ENCODE measurements around the gene NFIC.
"Not testable (repeated sequence)": the region's sequence is repeated elsewhere in the genome, so short reads cannot be mapped to it uniquely, and the experiment has no call there.

The NFIC gene

DNA sequence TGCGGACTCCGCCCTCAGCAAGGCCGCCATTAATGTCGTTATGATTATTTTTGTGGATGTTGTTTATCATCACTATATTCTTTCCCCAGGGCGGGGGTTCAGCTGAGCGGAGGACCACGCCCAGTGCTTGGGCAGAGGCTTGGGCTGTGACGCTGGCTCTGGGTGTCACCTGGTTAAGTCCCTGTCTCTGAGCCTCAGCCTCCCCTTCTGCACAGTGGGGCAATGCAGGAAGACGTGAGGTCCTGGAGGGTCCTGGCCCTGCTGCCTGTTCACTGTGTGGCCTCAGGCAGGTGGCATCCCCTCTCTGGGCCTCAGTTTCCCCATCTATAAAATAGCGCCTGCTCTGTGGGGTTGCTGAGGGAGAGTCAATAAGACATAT lies 32.5 kb downstream of the NFIC start:
- no peak for DNase-seq (ENCODE audit: low spot score)

DNA sequence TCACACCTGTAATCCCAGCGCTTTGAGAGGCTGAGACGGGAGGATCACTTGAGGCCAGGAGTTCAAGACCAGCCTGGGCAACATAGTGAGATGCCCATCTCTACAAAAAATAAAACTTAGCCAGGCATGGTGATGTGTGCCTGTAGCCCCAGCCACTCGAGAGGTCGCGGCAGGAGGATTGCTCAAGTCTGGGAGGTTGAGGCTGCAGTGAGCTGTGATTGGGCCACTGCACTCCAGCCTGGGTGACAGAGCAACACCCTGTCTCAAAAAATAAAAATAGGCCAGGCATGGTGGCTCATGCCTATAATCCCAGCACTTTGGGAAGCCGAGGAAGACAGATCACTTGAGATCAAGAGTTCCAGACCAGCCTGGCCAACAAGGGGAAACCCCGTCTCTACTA lies 32.9 kb downstream of the NFIC start:
- not testable (repeated sequence) for DNase-seq (ENCODE audit: low spot score)

- no peak for DNase-seq (ENCODE audit: low spot score)
Observed at GRCh38 chr19:3401004-3401768, 34.8 kb downstream of the NFIC start.

GRCh38 chr19:3402631-3403443 lies 36.5 kb downstream of the NFIC start:
- no peak for DNase-seq (ENCODE audit: low spot score)

DNA sequence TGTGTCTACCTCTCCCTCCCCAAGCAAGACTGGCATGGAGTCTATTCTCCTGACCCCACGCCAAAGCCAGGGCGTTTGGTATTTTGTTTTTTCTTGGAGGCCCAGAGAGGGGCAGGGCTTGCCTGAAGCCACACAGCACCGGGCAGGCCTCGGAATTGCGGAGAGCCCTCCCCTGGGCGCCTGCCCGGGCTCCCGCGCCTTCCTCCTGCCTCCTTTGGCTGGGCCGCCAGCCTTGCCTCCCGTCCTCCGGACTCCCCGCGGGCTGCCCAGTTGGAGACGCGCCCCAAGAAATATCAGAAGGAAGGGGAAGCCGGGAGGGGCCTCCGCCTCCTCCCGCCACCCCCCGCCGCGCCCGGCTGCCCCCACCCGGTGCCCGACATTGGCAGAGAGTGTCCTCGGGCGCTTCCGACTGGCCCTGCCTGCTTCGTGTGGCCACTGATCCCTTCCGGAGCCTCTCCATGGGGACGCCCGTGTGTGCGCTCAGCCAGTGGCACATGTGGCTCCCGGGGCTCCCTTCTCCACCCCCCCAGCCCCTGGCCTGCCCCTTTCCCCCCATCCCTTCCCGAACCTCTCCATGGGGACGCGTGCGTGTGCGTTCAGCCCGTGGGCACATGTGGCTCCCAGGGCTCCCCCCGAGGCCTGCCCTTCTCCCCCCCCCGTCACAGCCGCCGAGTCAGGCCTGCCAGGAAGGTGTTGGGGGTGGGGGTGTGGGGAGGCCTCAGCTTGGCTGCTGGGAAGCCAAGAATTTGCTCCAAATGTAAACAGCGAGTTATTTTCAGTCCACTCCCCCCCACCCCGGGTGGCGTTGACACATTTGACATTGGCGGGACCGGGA lies 37.3 kb downstream of the NFIC start:
- no peak for DNase-seq (ENCODE audit: low spot score)

GRCh38 chr19:3404324-3405260 lies 38.2 kb downstream of the NFIC start:
- no peak for DNase-seq (ENCODE audit: low spot score)

- DNase-seq (ENCODE audit: low spot score) = no peak
Observed at GRCh38 chr19:3405261-3405653, 38.9 kb downstream of the NFIC start.

- DNase-seq (ENCODE audit: low spot score) = no peak
Observed at GRCh38 chr19:3406571-3407111, 40.3 kb downstream of the NFIC start.

DNA sequence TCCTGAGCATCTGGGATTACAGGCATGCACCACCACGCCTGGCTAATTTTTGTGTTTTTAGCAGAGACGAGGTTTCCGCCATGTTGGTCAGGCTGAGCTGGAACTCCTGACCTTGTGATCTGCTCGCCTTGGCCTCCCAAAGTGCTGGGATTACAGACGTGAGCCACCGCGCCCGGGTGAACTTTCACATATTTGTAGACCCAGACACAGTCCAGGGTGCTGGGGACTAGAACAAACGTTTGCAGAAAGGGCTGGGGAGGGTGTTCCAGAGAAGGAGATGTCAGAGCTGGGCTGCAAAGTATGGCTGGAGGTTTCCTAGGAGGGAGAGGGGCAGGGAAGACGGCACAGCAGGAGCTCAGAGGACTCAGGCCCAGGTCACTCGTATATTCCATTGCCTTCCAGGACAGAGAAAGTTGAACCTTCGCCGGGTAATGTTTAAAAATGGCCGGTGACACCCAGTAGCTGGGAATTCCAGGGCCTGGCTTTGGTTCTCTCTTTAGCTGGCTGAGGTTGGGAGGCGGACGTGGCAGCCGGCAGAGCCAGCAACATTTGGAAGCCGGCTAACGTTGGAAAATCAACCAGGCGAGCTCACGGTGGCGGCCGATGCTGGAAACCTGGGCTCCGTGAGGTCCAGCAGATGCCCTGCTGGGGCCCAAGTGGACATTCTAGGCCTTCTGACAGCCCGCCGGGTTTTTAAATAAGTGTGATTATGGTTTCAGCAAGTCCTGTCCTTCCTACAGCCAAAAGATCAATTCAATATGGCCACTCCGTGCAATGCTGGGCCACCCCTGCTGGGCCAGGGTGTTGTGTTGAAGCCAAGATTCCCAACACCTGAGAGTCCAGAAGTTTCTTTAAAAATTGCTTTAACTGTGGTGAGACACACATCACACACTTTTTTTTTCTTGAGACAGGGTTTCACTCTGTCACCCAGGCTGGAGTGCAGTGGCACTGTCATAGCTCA lies 41.5 kb downstream of the NFIC start:
- no peak for DNase-seq (ENCODE audit: low spot score)

DNA sequence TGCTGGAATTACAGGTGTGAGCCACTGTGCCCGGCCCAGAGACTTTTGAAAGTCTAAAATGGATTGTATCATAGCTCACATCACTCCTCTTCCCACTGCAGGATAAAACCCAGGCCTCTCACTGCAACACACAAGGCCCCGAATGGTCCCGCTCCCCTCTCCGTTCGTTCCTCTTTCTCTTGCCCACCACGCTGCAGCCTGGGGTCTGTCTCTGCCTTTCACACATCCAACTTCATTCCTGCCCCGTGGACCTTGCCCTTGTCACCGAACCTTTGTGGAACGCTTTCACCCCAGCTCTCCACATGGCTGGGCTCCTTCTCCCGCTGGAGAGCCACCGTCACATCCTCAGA lies 42.6 kb downstream of the NFIC start:
- DNase-seq (ENCODE audit: low spot score) = no peak

DNA sequence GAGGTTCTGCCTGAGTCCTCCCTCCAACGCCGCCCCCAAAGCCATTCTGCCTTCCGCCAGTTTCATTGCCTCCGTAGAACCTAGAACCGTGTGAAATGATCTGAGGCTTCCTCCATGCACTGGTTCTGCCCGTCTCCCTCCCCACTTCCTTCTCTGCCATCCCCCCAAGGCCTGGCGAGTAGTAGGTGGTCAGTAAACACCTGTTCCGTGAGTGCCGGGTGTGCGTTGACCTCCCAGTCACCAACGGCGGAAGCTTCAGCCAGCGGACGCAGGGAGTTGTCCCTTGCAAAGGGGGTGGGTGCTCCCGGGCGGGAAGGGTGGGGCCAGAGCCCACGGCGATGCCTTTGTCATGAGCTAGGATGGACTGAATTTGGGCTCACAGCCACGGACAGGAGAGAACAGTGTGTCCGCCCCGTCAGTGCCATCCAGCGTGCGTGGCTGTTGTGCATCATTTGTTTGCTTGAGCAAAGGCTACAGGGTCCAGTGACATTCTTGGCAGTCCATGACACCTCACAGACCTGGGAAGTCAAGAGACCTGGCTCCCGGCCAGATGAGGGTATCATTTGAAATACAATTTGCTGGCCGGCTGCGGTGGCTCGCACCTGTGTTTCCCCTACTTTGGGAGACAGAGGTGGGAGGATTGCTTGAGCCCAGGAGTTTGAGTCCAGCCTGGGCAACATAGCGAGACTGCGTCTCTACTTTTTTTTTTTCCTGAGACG lies 43.1 kb downstream of the NFIC start:
- DNase-seq (ENCODE audit: low spot score) = no peak

DNA sequence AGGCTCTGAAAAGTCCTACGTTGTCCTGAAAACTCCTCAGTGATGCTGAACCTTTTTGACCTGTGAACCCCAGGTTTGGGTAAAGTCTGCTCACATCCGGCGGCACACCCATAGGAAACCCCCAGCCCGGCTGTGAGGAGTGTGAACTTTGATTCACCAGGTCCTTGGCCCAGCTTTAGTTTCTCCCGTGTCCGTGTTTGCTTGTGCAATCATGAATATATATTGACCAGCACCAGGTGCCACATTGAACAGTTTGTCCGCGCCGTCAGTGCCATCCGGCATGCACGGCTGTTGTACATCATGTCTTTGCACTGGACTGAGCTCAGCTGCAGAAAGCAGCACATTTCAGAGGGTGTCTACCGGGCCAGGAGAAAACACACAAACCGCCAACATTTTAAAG lies 45.3 kb downstream of the NFIC start:
- DNase-seq (ENCODE audit: low spot score) = no peak

DNA sequence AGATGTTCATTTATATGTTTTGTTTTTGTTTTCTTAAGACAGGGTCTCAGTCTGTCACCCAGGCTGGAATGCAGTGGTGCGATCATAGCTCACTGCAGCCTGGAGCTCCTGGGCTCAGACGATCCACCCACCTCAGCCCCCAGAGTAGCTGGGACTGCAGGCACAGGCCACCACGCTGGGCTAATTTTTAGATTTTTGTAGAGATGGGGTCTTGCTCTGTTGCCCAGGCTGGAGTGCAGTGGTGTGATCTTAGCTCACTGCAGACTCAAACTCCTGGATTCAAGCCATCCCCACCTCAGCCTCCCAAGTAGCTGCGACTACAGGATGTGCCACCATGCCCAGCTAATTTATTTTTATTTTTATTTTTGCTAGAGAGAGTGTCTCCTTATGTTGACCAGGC lies 45.7 kb downstream of the NFIC start:
- DNase-seq (ENCODE audit: low spot score) = no peak

DNA sequence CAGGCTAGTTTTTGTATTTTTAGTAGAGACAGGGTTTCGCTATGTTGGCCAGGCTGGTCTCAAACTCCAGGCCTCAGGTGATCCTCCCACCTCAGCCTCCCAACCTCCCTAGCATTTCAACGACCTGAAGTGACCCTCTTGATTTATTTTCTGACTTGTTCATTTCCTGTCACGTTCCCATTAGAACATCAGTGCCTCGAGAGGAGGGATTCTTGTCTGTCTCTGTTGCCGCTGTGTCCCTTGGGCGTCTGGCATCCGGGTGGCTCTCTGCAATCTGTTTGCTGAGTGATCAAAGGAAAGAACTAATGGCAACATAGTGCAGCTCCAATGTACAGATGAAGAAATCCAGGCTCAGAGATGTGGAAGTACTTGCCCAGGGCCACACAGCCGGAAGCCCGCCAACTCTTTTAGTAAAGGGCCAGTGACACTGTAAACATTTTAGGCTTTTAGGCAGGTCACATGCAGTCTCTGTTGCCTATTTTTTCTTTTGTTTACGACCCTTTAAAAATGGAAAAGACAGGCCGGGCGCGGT lies 47.5 kb downstream of the NFIC start:
- no peak for DNase-seq (ENCODE audit: low spot score)

GRCh38 chr19:3415695-3416094 lies 49.3 kb downstream of the NFIC start:
- no peak for DNase-seq (ENCODE audit: low spot score)

DNA sequence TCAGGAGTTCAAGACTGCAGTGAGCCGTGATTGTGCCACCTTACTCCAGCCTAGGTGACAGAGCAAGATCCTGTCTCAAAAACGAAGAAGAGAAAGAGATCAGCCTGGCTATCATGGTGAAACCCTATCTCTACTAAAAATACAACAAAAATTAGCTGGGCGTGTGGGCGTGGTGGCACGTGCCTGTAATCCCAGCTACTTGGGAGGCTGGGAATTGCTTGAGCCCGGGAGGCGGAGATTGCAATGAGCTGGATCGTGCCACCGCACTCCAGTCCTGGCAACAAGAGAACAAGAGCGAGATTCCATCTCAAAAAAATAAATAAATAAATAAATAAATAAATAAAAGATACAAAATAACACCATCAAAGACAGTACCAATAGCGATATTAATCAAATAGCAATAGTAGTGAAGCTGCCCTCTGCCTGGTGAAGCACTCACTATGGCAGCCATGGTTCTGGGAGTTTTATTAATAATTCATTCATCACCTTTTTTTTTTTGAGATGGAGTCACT lies 53.9 kb downstream of the NFIC start:
- no peak for DNase-seq (ENCODE audit: low spot score)

GRCh38 chr19:3420909-3421619 lies 54.7 kb downstream of the NFIC start:
- no peak for DNase-seq (ENCODE audit: low spot score)

DNA sequence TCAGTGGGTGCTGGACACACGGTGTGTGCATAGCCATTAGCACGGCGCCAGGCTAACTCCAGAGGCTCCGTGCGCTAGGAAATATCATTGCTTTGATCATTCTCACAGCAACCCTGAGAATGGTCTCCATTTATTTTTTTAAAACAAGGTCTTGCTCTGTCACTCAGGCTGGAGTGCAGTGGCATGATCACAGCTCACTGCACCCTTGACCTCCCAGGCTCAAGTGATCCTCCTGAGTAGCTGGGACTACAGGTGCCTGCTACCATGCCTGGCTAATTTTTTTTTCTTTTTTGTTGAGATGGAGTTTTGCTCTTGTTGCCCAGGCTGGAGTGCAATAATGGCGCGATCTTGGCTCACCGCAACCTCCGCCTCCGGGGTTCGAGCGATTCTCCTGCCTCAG lies 55.3 kb downstream of the NFIC start:
- not testable (repeated sequence) for DNase-seq (ENCODE audit: low spot score)
